Right renal cortex interstitium (tissue), 3 donors: ENCODE measurements around the gene HIVEP3. TPM values are rescaled to one million over a fixed set of nuclear protein-coding genes. Genes with fewer than 3 reads are reported as not detected.

ENCODE experiments used
- DNase-seq, 3 donors: peaks; one replicate each; pipeline ENCODE4 v3.0.0-alpha.2; 2013; ENCODE audit warnings: low read depth in 3 of 3, low spot score in 2 of 3
- polyA plus RNA-seq, 3 donors: library from polyadenylated mRNA; unstranded; fragments of 120-200 nt; gene quantifications; one replicate each; pipeline ENCODE4 v1.2.1, GENCODE V29; 2013; ENCODE audit not compliant: insufficient read length in 3 of 3

The HIVEP3 gene
- polyA plus RNA-seq, 3 donors, result 3.6 to 4.9 (median 4.0) TPM

GRCh38 chr1:41547781-41548560 is 370.8 kb downstream of the HIVEP3 start:
- no peak for DNase-seq

DNA sequence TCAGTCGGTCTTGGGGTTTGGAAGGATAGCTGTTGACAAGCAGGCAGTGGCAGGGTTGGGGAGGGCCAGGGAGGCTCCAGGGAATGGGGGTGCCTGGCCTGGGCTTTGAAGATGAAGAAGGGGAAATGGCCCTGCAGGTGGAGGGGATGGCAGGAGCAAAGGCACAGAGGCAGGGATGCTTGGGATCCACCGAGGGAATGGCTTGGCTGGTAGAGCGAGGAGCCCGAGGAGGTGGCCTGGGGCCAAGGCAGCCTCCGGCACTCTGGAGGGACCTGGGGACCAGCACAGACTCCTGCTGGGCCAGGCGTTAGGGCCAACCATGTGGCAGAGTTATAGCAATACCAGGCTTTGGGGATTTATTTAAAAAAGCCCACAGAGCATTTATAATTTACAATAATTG is 371.4 kb downstream of the HIVEP3 start:
- no peak for DNase-seq

DNA sequence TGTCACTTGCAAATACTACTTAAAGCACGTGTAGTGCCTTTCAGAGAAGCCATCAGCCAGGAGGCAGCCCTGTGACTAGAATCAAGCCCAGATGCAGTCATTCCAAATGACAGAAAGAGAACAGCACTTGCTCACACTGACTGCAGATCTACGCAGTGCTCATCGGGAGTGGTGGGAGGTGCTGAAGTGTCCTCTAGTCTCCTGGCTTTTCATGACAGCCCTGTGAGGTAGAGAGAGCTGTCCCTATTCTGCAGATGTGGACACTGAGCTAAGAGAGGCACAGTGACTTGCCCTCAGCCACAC is 371.9 kb downstream of the HIVEP3 start:
- DNase-seq, result no peak

DNA sequence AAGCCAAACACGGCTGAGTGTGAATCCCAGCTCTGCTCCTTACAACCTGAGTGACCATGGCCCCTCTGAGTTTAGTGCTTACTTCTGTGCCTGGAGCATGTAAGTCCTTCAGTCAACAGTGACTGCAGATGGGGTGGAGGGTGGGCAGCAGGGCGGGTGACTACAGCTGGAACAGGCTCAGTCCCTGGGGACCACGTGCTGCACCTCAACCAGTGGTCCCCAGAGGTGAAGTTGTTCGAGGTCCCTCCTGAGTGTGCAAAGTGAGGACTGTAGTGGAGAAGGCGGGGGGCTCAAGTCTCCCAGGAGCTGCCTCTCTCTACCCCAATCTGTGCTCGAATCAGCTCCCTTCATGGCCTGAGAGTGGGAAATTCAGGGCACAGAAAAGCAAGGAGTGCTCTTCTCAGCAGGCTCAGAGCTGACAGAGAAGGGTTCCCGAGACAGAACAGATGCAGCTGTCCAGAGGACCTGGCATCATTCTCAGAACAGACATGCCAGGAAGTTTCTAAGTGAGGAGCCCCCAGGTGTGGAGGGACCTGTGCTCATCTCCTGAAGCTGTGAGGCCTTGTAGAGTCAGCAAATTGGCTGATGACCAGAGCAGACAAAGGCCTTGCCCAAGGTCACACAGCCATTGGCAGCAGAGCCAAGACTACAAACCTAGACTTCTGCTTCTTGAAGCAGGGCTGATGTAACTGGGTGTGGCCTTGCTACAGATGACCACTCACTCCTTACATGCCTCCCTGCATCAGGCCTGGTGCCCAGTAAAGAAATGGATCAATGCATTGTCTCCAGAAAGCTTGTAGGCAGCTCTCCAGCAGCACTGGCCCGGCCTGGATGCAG is 372.5 kb downstream of the HIVEP3 start:
- DNase-seq, result no peak

DNA sequence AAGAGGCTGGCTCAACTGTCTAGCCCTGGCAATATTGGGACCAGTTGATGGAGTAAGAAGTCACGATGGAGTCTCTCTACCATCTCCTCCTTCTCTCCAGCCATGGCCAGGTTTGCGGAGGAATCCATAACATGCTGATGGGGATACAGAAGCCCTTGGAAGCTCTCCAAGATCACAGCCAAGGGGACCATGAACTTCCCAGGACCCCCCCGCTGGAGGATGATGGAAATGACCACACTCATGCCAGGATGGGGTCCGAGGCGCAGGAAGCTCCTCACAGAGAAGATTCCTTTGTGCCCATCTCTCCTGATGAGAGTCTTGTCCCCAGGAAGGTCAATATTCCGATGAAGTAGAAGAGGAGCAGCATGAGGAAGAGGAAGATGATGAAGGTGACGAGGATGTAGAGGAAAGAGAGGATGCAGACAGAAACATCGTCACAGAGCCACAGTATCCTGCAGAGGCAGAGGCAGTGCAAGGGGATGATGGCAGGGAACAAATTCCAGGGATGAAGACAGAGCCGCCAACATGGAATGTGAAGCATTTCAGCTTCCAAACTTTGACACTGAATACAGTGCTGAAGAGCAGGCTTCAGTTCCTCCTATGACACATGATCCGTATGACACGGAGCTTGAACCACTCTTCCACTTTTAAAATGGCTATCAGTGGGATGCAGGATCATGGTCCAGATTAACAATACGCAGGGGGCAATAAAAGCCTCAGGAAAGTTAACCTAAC is 376.4 kb downstream of the HIVEP3 start:
- no peak for DNase-seq

GRCh38 chr1:41541592-41541952 is 377.1 kb downstream of the HIVEP3 start:
- DNase-seq, result no peak

DNA sequence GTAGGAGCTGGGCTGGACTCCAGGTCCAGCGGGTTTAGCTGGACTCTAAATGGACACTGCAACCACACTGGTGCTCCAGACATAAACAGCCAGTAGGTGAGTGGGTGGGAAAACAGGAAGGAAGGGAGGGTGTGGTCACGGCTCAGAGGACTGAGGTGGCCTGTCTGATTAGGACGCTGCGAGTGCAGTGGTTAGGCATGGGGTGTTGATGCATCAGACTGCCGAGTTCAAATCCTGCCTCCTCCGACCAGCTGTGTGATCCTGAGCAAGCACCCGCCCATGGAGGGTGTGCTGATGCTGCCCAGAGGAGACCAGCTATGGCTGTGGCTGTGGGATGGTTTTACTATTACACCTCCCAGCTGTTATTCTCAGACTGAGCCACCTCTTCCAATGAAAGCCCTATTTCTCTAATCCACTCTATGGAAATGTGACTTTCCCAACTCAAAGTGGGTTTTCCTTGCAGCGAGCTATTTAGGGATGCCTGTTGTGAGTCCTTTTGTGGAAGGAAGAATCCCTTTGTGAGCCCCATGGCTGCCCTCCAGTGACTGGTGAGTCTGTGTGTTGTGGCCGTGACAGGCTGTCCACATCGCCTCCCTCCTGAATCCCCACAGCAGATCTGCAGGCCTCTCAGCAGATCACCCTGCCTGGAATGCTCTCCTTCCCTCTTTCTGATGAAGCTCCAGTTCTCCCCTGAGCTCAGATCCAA is 377.7 kb downstream of the HIVEP3 start:
- DNase-seq, result no peak

GRCh38 chr1:41539999-41540398 is 378.7 kb downstream of the HIVEP3 start:
- no peak for DNase-seq

DNA sequence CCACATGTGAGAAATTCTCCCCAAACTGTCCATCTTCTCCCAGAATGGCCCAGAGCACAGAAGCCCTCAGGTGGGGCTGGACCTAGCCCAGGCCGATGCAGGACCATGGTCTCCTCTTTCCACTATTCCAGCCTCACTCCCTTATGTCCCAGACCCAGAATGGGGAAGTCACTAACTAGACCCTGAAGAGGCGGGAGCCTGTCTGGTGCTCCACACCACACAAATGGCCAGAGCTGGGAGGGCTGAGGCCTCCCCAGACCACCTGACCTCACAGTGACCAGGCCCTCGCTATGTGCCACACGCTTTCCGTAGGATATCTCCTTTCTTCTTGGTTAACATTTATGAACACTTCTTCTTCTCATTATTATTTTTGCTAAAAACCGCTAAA is 379.3 kb downstream of the HIVEP3 start:
- no peak for DNase-seq

GRCh38 chr1:41538741-41539417 is 379.8 kb downstream of the HIVEP3 start:
- no peak for DNase-seq

DNA sequence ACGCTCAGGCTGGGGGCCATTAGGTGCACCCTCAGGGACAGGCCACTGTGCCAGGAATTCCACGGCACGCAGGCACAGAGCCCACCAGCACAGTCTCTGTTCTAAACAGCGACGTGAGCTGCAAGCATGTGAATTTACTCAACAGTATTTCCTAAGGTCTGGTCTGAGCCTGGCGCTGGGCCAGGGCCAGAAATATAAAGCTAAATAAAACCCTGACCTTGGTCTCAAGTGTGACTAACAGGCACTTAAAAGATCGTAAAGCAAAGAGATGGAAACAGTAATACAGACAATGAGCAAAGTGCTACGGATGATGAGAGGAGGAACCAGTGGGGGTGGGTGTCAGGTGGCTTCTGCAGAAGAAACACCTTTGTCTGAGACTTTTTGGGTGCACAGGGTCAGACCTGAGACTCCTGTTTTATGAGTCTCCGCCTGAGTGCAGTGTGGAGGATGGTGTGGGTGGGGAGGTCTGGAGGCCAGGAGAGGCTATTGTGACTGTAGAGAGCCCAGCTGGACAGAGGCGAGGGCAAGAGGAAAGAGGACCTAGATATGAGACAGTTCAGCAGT is 380.9 kb downstream of the HIVEP3 start:
- peak in 1 of 3 donors; percentile 47 for DNase-seq

DNA sequence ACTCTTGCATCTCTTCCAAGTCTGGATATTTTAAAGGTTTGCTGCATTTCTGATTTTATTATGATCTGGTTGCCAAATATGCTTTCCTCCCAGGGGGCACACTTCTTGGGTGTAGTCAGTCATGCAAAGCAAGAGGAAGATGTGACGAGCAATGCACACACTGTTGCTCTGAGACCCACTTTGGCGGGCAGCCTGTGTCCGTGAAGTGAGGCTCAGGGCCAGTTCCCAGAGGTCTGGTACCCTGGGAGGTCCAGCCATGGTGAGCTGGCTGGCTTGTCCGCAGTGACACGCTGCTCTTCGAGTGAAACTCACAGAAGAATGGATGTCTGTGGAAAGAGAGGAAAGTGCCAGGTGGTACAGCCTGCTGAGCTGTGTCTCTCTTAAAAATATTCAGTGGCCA is 381.5 kb downstream of the HIVEP3 start:
- no peak for DNase-seq

DNA sequence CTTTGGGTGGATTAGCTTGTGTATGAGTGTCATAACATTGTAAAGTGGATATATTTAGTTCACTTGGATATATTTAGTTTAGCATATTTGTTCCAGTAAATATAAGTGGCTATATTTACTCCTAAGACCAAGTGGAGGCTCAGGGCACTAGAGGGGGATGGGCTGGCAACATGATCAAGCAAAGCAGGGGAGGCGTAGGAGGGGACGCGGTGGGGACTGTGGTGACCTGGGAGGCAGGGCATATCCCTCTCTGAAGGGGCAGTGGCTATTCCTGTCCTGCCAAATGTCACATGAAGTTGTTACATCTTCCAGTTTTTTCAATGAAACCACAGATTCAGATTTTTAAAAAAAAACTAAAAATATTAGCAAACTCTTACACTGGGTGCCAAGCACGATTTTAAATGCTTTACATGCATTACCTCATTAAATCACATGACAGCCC is 382.3 kb downstream of the HIVEP3 start:
- DNase-seq, result no peak

DNA sequence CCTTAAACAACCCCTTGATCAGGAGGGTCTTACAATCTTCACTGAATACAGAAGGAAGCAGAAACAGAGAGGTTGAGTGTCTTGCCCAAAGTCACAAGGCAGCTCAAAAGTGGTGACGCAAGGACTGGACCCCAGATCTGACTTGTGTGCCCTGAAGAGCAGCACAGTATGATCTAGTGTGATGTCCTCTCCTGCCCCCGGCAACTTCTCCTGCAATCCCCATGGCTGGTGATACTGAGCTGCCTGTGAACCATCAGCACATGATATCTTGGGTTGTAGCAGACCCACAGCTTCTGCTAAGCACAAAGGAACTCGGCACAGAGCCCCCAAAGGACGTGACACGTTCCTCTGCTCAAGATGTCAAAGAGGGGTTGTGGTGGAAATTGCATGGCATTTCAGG is 383.0 kb downstream of the HIVEP3 start:
- DNase-seq, result no peak

DNA sequence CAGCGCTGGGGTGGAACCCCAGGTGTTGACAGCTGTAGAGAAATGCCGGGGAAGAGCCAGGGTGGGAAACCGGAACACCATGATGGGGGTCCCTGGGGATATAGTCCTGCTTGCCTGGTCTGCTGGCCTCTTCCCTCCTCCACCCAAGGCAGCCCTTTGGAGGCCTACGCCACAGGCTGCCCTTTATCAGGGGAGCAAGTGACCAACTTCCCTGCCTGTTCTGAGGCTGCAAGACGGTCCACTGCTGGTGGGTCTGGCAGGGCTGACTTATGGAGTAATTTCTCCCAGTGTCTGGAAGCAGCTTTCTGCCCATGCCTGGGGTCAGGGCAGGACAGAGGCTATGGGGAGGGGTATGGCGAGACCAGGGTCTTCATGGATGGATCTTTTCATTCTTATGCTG is 383.4 kb downstream of the HIVEP3 start:
- no peak for DNase-seq

DNA sequence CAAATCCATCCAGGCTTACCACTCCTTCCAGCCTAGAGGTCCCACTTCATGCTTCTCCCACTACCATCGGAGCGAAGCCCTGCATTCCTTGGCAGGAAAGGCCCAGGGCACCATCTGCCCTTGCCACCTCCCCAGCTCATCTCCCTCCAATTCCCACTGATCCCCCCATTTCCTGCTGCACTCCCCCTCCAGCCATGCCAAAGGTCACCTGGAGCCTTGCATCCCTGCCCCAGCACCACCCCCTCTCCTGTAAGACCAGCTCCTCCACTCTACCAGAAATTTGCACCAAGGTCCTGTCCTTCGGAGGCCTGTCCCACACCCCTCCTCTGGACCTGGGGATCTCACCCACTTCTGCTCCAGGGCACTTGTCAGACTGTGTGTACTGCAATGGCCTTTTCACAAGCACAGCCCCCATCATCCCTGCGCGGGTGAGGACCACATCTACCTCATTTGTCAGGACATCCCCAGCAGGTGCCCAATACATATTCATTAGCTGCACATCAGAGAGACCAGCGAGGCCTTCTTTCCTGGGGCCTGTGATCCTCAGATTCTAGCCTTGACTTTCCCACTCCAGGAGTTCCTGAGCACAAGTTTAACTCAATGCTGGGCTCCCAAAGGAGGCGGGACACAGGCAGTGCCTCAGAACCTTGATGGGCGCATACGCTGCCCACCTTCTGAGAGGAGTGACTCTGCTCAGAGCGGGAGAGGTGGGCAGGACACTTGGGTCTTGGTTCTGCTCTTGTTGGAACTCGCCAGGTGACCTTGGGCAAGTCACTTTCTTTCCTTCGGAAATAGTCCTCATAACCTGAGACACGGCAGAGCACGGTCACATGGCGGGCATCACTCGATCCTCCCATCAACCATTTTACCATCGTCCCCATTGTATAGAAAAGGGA is 384.3 kb downstream of the HIVEP3 start:
- no peak for DNase-seq

DNA sequence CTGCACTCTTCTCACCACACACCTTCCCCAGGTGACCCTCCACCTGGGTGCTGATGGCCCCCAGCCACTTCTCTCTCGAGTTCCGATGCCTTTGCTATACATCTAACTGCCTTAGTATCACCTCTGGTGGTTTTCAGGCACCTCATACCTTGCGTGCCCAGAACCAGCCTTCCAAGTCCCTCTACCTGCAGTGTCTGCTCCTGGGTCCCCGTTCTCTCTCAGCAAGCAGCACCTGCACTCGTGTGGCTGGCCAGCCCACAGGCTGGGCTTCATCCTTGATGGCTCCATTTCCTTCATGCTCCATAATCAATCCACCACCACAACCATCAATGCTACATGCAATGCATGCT is 385.0 kb downstream of the HIVEP3 start:
- no peak for DNase-seq

GRCh38 chr1:41533016-41533730 is 385.5 kb downstream of the HIVEP3 start:
- DNase-seq, result no peak
